ENCODE results near the gene AGBL1. TPM values are rescaled to one million over a fixed set of nuclear protein-coding genes. Genes with fewer than 3 reads are reported as not detected.

Gene AGBL1
- total RNA-seq, 1 experiment from 2014 or later = not detected

DNA sequence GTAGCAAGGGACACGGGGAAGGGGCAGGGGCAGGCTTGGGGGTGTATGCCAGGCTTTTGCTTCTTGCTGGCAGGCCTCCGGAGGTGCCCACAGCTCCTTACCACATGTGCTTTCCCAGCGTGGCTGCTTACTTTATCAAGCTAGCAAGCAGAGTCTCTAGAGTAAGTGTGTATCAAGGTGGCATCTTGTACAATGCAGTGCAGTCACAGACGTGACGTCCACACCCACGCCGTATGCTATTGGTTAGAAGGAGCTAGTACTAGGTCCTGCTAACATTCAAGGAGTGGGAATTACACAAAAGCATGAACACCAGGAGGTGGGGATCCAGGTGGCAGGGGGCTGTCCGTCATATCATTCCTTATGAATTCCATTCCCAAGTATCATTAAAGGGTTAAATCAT is 15.3 kb upstream of the AGBL1 start:
- Histone ChIP-seq H3K36me3 (ENCODE audit: insufficient read depth, low read length, poor library complexity, severe bottlenecking) (no peaks in the 10 kb centered on the region), H3K4me1 (ENCODE audit: insufficient read depth, low read length, poor library complexity, severe bottlenecking) (no peaks in the 10 kb centered on the region), H3K27me3 (replicated peaks; ENCODE audit: insufficient read depth, low read depth, low read length, poor library complexity) (peaks cover 54% of the 10 kb centered on the region), H3K4me3 (ENCODE audit: low read depth, low read length, poor library complexity, severe bottlenecking) (no peak overlapping the region), H3K9me3 (ENCODE audit: low read depth, low read length, poor library complexity, severe bottlenecking) (no peaks in the 10 kb centered on the region), H3K27ac (ENCODE audit: low read depth, low read length, poor library complexity, severe bottlenecking) (no peak overlapping the region)
- POLR2A ChIA-PET (ENCODE audit: low non-redundant PET) = no interaction called here
- CTCF ChIA-PET = no interaction called here
- no TSS peak for BruUV-seq (replicated peaks)
- DNase-seq (ENCODE audit: low spot score) = no peak
- no peak for TF ChIP-seq EZH2 (IDR thresholded peaks at IDR 0.05; ENCODE audit: borderline replicate concordance, low read depth, low read length, poor library complexity, severe bottlenecking)
- TF ChIP-seq, protein P1, sequence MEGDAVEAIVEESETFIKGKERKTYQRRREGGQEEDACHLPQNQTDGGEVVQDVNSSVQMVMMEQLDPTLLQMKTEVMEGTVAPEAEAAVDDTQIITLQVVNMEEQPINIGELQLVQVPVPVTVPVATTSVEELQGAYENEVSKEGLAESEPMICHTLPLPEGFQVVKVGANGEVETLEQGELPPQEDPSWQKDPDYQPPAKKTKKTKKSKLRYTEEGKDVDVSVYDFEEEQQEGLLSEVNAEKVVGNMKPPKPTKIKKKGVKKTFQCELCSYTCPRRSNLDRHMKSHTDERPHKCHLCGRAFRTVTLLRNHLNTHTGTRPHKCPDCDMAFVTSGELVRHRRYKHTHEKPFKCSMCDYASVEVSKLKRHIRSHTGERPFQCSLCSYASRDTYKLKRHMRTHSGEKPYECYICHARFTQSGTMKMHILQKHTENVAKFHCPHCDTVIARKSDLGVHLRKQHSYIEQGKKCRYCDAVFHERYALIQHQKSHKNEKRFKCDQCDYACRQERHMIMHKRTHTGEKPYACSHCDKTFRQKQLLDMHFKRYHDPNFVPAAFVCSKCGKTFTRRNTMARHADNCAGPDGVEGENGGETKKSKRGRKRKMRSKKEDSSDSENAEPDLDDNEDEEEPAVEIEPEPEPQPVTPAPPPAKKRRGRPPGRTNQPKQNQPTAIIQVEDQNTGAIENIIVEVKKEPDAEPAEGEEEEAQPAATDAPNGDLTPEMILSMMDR (conservative IDR thresholded peaks at IDR 0.05; ENCODE audit: low read depth, low read length) = no peak
- intact Hi-C loops (cut with micrococcal nuclease; ENCODE audit: unreplicated experiment) = no loop called here

DNA sequence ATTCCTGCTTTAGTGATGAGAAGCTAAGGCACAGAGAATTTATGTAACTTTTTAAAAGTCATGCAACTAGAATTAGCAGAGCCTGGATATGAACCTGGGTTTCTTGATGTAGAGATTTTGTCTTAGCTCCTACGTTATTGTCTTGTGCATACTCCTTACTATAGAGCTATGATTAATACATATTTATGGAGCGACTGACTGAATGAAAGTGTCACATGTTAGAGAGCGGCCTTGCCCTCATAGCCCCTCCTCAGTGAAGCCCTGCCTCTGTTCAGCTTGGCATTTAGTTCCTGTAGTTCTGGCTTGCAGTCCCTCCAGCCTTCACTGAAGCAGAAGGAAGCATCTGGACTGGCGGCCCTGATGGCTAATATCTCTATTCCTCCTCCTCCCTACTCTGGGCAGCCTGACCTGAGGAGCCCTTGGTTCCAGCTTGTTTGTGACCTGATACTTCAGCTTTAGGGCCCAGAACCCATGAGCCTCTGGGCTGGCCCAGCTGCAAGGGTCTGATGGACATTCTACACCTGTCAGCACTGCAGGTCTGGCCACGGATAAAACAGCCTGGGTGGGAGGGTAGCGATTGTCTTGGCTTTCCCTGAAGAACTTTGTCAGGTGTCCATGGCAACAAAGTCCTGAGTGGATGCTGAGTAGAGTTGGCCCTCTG is 13.4 kb upstream of the AGBL1 start:
- intact Hi-C loops (cut with micrococcal nuclease; ENCODE audit: unreplicated experiment) = no loop called here
- ChIA-PET CTCF (no interaction called here), POLR2A (ENCODE audit: low non-redundant PET) (no interaction called here)
- DNase-seq (ENCODE audit: low spot score) = no peak
- TF ChIP-seq EZH2 (IDR thresholded peaks at IDR 0.05; ENCODE audit: borderline replicate concordance, low read depth, low read length, poor library complexity, severe bottlenecking) = no peak
- TF ChIP-seq, protein P1 (conservative IDR thresholded peaks at IDR 0.05; ENCODE audit: low read depth, low read length) = no peak
- BruUV-seq (replicated peaks) = no TSS peak
- peaks cover 46% of the 10 kb centered on the region for H3K27me3 ChIP-seq (replicated peaks; ENCODE audit: insufficient read depth, low read depth, low read length, poor library complexity)
- H3K36me3 ChIP-seq (ENCODE audit: insufficient read depth, low read length, poor library complexity, severe bottlenecking) = no peaks in the 10 kb centered on the region
- H3K9me3 ChIP-seq (ENCODE audit: low read depth, low read length, poor library complexity, severe bottlenecking) = no peaks in the 10 kb centered on the region
- no peak overlapping the region for H3K4me3 ChIP-seq (ENCODE audit: low read depth, low read length, poor library complexity, severe bottlenecking)
- no peaks in the 10 kb centered on the region for H3K4me1 ChIP-seq (ENCODE audit: insufficient read depth, low read length, poor library complexity, severe bottlenecking)
- H3K27ac ChIP-seq (ENCODE audit: low read depth, low read length, poor library complexity, severe bottlenecking) = no peak overlapping the region

DNA sequence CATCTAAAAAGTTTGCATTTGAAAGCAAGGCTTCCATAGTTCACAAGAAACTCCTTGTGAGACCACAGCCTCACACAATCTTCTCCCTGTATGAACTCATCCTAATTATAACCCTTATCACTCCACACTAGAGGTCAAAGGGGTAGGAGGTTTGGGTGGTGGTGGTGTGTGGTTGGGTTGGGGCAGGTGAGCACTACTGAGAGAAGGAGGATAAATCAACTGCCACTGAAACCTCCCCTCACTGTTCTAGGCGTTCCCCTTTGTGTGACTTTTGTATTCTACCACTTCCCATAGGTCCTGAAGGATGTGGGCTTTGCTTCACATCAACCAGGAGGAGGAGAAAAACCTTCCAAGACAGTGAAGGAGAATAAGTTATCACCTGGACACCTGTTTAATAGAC is 6.4 kb upstream of the AGBL1 start:
- no peak for DNase-seq (ENCODE audit: low spot score)
- Histone ChIP-seq H3K9me3 (ENCODE audit: low read depth, low read length, poor library complexity, severe bottlenecking) (no peaks in the 10 kb centered on the region), H3K27ac (ENCODE audit: low read depth, low read length, poor library complexity, severe bottlenecking) (no peak overlapping the region), H3K27me3 (replicated peaks; ENCODE audit: insufficient read depth, low read depth, low read length, poor library complexity) (peaks cover 19% of the 10 kb centered on the region), H3K36me3 (ENCODE audit: insufficient read depth, low read length, poor library complexity, severe bottlenecking) (no peaks in the 10 kb centered on the region), H3K4me3 (ENCODE audit: low read depth, low read length, poor library complexity, severe bottlenecking) (no peak overlapping the region), H3K4me1 (ENCODE audit: insufficient read depth, low read length, poor library complexity, severe bottlenecking) (no peaks in the 10 kb centered on the region)
- no peak for TF ChIP-seq EZH2 (IDR thresholded peaks at IDR 0.05; ENCODE audit: borderline replicate concordance, low read depth, low read length, poor library complexity, severe bottlenecking)
- TF ChIP-seq, protein P1 (conservative IDR thresholded peaks at IDR 0.05; ENCODE audit: low read depth, low read length) = no peak
- no TSS peak for BruUV-seq (replicated peaks)
- ChIA-PET CTCF (no interaction called here), POLR2A (ENCODE audit: low non-redundant PET) (no interaction called here)
- intact Hi-C loops (cut with micrococcal nuclease; ENCODE audit: unreplicated experiment) = no loop called here
